Mesendoderm (in vitro differentiated cells): ENCODE data around the gene IL22.

Experiments used
- DNase-seq: peaks from one replicate; pipeline ENCODE4 v3.0.0; 2013
- H2AK5ac ChIP-seq: 2 replicates; pipeline ENCODE4 v1.6.1; 2013; ENCODE audit warnings: low read length, inconsistent platforms
- H2BK120ac ChIP-seq: 2 replicates; pipeline ENCODE4 v1.6.1; 2013; ENCODE audit warnings: low read depth, mild to moderate bottlenecking, low read length, moderate library complexity, mixed read lengths
- H2BK15ac ChIP-seq: replicated peaks from 2 replicates; pipeline ENCODE4 v1.6.1; 2013; ENCODE audit warnings: low read depth, mild to moderate bottlenecking, moderate library complexity
- H2BK5ac ChIP-seq: 2 replicates; pipeline ENCODE4 v1.6.1; 2013; ENCODE audit warnings: low read length, inconsistent platforms
- H3K18ac ChIP-seq: 2 replicates; pipeline ENCODE4 v1.6.1; 2013; ENCODE audit warnings: mild to moderate bottlenecking, low read length, mixed read lengths
- H3K23ac ChIP-seq: one replicate; pipeline ENCODE4 v1.6.1; 2013; ENCODE audit warnings: low read length
- H3K27ac ChIP-seq: 2 replicates; pipeline ENCODE4 v1.5.1; 2013; ENCODE audit warnings: low read depth, mild to moderate bottlenecking, inconsistent platforms, low read length, moderate library complexity
- H3K27me3 ChIP-seq: 2 replicates; pipeline ENCODE4 v1.6.1; 2013; ENCODE audit warnings: low read length, control low read depth, mild to moderate bottlenecking, inconsistent platforms; ENCODE audit not compliant: insufficient read depth, poor library complexity
- H3K36me3 ChIP-seq: 2 replicates; pipeline ENCODE4 v1.6.1; 2013; ENCODE audit warnings: low read length, inconsistent platforms; ENCODE audit not compliant: control insufficient read depth, insufficient read depth
- H3K4ac ChIP-seq: one replicate; pipeline ENCODE4 v1.6.1; 2013; ENCODE audit warnings: low read depth, mild to moderate bottlenecking, low read length, moderate library complexity
- H3K4me1 ChIP-seq: 2 replicates; pipeline ENCODE4 v1.6.1; 2013; ENCODE audit warnings: low read depth, low read length, inconsistent platforms; ENCODE audit not compliant: control insufficient read depth
- H3K4me2 ChIP-seq: 2 replicates; pipeline ENCODE4 v1.6.1; 2013; ENCODE audit warnings: low read length
- H3K4me3 ChIP-seq: 2 replicates; pipeline ENCODE4 v1.5.1; 2013; ENCODE audit warnings: mild to moderate bottlenecking, low read length
- H3K56ac ChIP-seq: one replicate; pipeline ENCODE4 v1.6.1; 2013; ENCODE audit warnings: low read length
- H3K79me1 ChIP-seq: 2 replicates; pipeline ENCODE4 v1.6.1; 2013; ENCODE audit warnings: low read length, inconsistent platforms
- H3K79me2 ChIP-seq: 2 replicates; pipeline ENCODE4 v1.6.1; 2013; ENCODE audit warnings: mild to moderate bottlenecking, low read length; ENCODE audit not compliant: control insufficient read depth, insufficient read depth
- H3K9ac ChIP-seq: 2 replicates; pipeline ENCODE4 v1.6.1; 2013; ENCODE audit warnings: low read length, inconsistent platforms
- H4K5ac ChIP-seq: one replicate; pipeline ENCODE4 v1.6.1; 2013; ENCODE audit warnings: low read length
- H4K8ac ChIP-seq: one replicate; pipeline ENCODE4 v1.6.1; 2013; ENCODE audit warnings: low read depth, mild to moderate bottlenecking, control low read depth, low read length, moderate library complexity
- WGBS: extraction: QIAGEN DNeasy Blood & Tissue Kit; methylation state at CpG from one replicate; pipeline ENCODE4 v1.1.7; 2013; ENCODE audit warnings: low lambda C conversion rate, missing lambda C conversion rate; ENCODE audit not compliant: insufficient coverage; ENCODE audit errors: extremely low coverage; 5-methylcytosine and 5-hydroxymethylcytosine counted together

The IL22 gene

GRCh38 chr12:68291396-68292036 is 38.1 kb upstream of the IL22 start:
- no peak overlapping the region for H3K18ac ChIP-seq
- peak overlapping the region; percentile 50 for H4K5ac ChIP-seq
- no peak for DNase-seq
- H3K36me3 ChIP-seq = no peaks in the 10 kb centered on the region
- H2BK15ac ChIP-seq = no peak overlapping the region
- no peaks in the 10 kb centered on the region for H3K4me1 ChIP-seq
- no peaks in the 10 kb centered on the region for H3K79me1 ChIP-seq
- H3K23ac ChIP-seq = no peak overlapping the region
- no peak overlapping the region for H3K4me2 ChIP-seq
- H3K4ac ChIP-seq = peak overlapping the region; percentile 21
- H3K79me2 ChIP-seq = no peaks in the 10 kb centered on the region
- no peak overlapping the region for H4K8ac ChIP-seq
- no peak overlapping the region for H2BK120ac ChIP-seq
- no peak overlapping the region for H3K9ac ChIP-seq
- no peak overlapping the region for H2BK5ac ChIP-seq
- H2AK5ac ChIP-seq = no peak overlapping the region
- H3K27ac ChIP-seq = no peak overlapping the region
- no peak overlapping the region for H3K56ac ChIP-seq
- no CpG with 5 or more reads among the region's 4 CpGs for WGBS
- H3K27me3 ChIP-seq = no peaks in the 10 kb centered on the region
- H3K4me3 ChIP-seq = no peak overlapping the region

- H4K5ac ChIP-seq = no peak overlapping the region
- no peaks in the 10 kb centered on the region for H3K27me3 ChIP-seq
- H3K4me3 ChIP-seq = no peak overlapping the region
- no peak overlapping the region for H3K4me2 ChIP-seq
- H2AK5ac ChIP-seq = no peak overlapping the region
- no peak overlapping the region for H4K8ac ChIP-seq
- no peak overlapping the region for H2BK15ac ChIP-seq
- H3K36me3 ChIP-seq = no peaks in the 10 kb centered on the region
- H3K4ac ChIP-seq = no peak overlapping the region
- peak; percentile 56 for DNase-seq
- no peak overlapping the region for H3K18ac ChIP-seq
- H3K79me2 ChIP-seq = no peaks in the 10 kb centered on the region
- no peak overlapping the region for H2BK5ac ChIP-seq
- no peaks in the 10 kb centered on the region for H3K79me1 ChIP-seq
- H3K9ac ChIP-seq = no peak overlapping the region
- no peak overlapping the region for H3K56ac ChIP-seq
- no peaks in the 10 kb centered on the region for H3K4me1 ChIP-seq
- H3K27ac ChIP-seq = no peak overlapping the region
- no peak overlapping the region for H3K23ac ChIP-seq
- WGBS = no CpG with 5 or more reads among the region's 6 CpGs
- no peak overlapping the region for H2BK120ac ChIP-seq
These were observed 36.7 kb upstream of the IL22 start for GRCh38 chr12:68290126-68290525.

DNA sequence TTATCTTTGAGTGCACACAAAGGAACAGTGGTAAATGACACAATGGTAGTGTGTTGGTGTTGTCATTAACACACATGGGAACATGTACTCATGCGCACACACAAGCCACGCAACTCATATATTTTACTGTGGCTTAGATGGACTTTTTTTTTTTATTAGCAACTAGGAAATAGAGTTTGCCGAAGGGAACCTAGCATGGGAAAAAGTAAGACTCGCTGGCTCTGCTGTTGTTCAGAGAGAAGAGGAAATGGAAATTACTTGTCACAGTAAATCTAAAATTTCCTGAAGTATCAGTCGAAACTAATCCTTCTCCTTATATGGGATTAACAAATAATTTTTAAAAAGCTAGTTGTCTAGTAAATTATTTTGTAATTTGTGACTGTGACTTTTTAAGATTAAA is 33.7 kb upstream of the IL22 start:
- no peak overlapping the region for H3K4ac ChIP-seq
- H4K5ac ChIP-seq = no peak overlapping the region
- no peak overlapping the region for H3K18ac ChIP-seq
- H3K4me2 ChIP-seq = no peak overlapping the region
- no peaks in the 10 kb centered on the region for H3K79me1 ChIP-seq
- H3K4me1 ChIP-seq = no peaks in the 10 kb centered on the region
- H3K27me3 ChIP-seq = no peaks in the 10 kb centered on the region
- no peak for DNase-seq
- no peak overlapping the region for H3K27ac ChIP-seq
- no peak overlapping the region for H4K8ac ChIP-seq
- H2BK15ac ChIP-seq = no peak overlapping the region
- WGBS = no CpG with 5 or more reads among the region's 5 CpGs
- H3K79me2 ChIP-seq = no peaks in the 10 kb centered on the region
- H3K23ac ChIP-seq = no peak overlapping the region
- no peak overlapping the region for H3K4me3 ChIP-seq
- no peak overlapping the region for H3K56ac ChIP-seq
- H2AK5ac ChIP-seq = no peak overlapping the region
- no peak overlapping the region for H2BK5ac ChIP-seq
- no peaks in the 10 kb centered on the region for H3K36me3 ChIP-seq
- H2BK120ac ChIP-seq = no peak overlapping the region
- no peak overlapping the region for H3K9ac ChIP-seq

DNA sequence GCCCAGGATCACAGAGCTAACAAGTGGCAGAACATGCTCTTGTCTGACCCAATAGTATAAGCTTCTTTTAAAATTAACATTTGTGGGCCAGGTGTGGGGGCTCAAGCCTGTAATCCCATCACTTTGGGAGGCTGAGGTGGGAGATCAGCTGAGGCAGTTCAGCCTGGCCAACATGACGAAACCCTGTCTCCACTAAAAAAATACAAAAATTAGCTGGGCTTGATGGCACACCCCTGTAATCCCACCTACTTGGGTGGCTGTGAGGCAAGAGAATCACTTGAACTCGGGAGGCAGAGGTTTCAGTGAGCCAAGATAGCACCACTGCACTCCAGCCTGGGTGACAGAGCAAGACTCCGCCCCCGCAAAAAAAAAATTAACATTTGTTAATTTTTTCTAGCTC is 33.0 kb upstream of the IL22 start:
- H3K27ac ChIP-seq = no peak overlapping the region
- H3K27me3 ChIP-seq = no peaks in the 10 kb centered on the region
- H3K4me2 ChIP-seq = no peak overlapping the region
- WGBS = no CpG with 5 or more reads among the region's 4 CpGs
- H3K56ac ChIP-seq = no peak overlapping the region
- no peak overlapping the region for H2BK15ac ChIP-seq
- H3K4me1 ChIP-seq = no peaks in the 10 kb centered on the region
- no peak overlapping the region for H3K18ac ChIP-seq
- H2BK5ac ChIP-seq = no peak overlapping the region
- no peak overlapping the region for H3K9ac ChIP-seq
- H4K8ac ChIP-seq = no peak overlapping the region
- H3K4me3 ChIP-seq = no peak overlapping the region
- H3K79me2 ChIP-seq = no peaks in the 10 kb centered on the region
- H4K5ac ChIP-seq = no peak overlapping the region
- no peak for DNase-seq
- H2BK120ac ChIP-seq = no peak overlapping the region
- no peak overlapping the region for H3K23ac ChIP-seq
- no peaks in the 10 kb centered on the region for H3K79me1 ChIP-seq
- H2AK5ac ChIP-seq = no peak overlapping the region
- no peaks in the 10 kb centered on the region for H3K36me3 ChIP-seq
- H3K4ac ChIP-seq = no peak overlapping the region

- Histone ChIP-seq H3K9ac (no peak overlapping the region), H3K4ac (no peak overlapping the region), H3K27ac (no peak overlapping the region), H3K4me1 (no peaks in the 10 kb centered on the region), H3K79me2 (no peaks in the 10 kb centered on the region), H3K27me3 (no peaks in the 10 kb centered on the region), H3K36me3 (no peaks in the 10 kb centered on the region), H3K23ac (no peak overlapping the region), H2AK5ac (no peak overlapping the region), H3K79me1 (no peaks in the 10 kb centered on the region), H3K18ac (no peak overlapping the region), H3K56ac (no peak overlapping the region), H3K4me2 (no peak overlapping the region), H4K5ac (no peak overlapping the region), H2BK120ac (no peak overlapping the region), H2BK5ac (no peak overlapping the region), H4K8ac (no peak overlapping the region), H2BK15ac (no peak overlapping the region), H3K4me3 (no peak overlapping the region)
- no peak for DNase-seq
- no CpG with 5 or more reads among the region's 3 CpGs for WGBS
These were observed 32.1 kb upstream of the IL22 start for GRCh38 chr12:68285541-68285940.
